Renal cortical epithelial cell (primary cell): ENCODE data around the gene S100A2. TPM values are rescaled to one million over a fixed set of nuclear protein-coding genes. Genes with fewer than 3 reads are reported as not detected.
"Not testable (repeated sequence)": the region's sequence is repeated elsewhere in the genome, so short reads cannot be mapped to it uniquely, and the experiment has no call there.

Experiments
- DNase-seq: peaks from one replicate; pipeline ENCODE4 v3.0.0-alpha.2; 2011; ENCODE audit warnings: low read depth
- total RNA-seq: library from RNA; depleted of rRNA; stranded (reverse); fragments of >200 nt; gene quantifications from 2 replicates; pipeline ENCODE4 v1.2.3, GENCODE V29; 2014

S100A2 gene
- total RNA-seq, 1 donor from 2014 or later: 37.9 TPM

DNA sequence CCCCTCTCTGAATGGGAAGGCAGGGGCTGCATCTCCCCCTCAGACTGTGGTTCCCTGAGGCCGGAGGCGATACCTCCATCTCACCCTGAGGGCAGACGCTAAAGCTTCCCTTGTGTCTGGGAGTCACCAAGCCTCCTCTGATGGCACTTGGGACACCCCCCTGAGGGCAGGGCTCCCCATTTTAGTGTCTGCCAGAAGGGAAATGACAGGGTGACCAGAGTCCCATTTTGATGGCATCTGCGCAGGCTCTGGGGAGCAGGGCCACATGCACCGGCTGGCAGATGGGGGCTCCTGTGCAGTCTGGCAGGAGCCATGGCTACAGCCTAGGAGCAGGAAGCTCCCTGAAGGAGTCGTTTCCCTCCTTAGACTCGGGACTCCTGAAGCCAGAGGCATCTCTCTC is 1.7 kb downstream of the S100A2 start:
- no peak for DNase-seq

DNA sequence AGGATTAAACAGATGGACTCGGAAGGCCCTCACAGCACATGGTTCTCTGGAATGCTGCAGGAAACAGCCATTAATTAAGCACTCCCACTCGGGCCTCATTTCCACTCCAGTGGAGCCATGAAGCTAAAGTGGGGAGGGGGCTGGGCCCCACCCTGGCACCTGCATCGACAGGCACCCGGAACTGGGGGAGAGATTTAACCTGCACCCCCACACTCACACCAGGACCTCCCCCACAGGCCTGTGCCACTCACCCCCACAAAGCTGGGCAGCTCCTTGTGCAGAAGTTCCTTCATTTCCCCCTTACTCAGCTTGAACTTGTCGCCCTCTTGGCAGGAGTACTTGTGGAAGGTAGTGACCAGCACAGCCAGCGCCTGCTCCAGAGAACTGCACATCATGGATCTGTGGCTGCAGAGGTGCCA is 2.2 kb downstream of the S100A2 start:
- no peak for DNase-seq

DNA sequence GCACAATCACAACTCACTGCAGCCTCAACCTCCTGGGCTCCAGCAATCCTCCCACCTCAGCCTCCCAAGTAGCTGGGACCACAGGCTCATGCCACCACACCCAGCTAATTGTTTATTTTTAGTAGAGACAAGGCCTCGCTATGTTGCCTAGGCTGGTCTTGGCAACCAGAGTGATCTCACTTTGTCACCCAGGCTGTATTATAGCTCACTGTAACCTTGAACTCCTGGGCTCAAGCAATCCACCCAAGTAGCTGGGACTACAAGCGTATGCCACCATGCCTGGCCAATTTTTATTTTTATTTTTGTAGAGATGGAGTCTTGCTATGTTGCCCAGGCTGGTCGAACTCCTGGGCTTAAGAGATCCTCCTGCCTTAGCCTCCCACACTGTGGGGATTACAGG is 3.6 kb downstream of the S100A2 start:
- DNase-seq: not testable (repeated sequence)

DNA sequence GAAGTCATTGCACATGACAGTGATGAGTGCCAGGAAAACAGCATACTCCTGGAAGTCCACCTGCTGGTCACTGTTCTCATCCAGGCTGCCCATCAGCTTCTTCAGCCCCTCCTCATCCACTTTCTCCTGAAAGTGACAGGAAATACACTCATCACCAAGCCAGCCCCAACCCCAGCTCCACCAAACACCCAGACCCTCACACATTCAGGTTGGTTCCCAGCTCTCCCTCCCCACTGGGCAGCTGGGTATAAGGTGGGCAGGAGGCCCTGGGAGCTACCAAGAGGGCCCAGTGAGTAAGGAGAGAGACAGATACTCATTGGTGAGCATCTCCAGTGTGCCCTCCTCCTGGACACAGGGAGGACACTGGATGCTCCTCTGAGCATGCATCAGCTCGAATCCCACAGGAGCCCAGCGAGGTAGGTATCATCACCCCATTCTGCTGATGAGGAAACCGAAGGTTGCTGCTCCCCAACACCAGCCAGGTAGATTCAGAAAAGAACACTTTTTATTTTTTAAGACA is 4.1 kb downstream of the S100A2 start:
- DNase-seq: no peak

DNA sequence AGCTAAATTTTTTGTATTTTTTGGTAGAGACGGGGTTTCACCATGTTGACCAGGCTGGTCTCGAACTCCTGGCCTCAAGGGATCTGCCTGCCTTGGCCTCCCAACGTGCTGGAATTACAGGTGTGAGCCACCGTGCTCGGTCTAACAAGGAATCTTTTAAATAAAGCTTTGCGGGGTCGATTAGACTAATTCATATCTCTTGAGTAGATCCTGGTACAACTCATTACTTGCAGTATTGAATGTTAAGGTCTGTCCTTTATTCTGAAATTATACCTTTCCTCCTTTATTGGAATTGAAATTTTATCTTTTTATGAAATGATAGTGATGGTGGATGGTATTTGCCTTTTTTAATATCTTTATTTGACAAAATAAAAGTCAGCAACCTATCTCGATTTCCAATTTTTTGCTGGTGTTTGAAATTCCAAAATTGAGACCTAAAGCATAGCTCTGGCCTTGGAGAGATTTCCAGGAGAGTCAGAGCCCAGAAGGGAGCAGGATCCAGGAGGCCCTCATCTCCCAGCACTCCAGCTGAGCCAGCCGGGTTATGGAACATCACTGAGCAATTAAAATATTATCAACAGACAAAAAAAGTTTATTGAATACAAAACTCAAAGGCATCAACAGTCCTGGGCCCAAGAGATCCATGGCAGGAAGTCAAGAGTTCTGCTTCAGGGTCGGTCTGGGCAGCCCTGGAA is 4.7 kb downstream of the S100A2 start:
- no peak for DNase-seq

DNA sequence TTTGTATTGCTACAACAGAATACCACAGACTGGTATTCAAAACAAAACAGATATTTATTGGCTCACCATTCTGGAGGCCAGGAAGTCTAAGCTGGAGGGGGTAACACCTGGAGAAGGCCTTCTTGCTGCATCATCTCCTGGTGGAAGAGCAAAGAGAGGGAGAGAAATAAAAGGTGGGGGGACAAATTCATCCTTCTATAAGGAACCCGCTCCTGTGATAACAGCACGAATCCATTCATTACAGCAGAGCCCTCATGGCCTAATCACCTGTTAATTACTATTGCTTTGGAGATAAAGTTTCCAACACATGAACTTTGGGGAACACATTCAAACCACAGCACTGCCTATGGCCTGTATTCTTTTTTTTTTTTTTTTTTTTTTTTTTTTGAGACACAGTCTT is 5.4 kb downstream of the S100A2 start:
- DNase-seq: no peak

DNA sequence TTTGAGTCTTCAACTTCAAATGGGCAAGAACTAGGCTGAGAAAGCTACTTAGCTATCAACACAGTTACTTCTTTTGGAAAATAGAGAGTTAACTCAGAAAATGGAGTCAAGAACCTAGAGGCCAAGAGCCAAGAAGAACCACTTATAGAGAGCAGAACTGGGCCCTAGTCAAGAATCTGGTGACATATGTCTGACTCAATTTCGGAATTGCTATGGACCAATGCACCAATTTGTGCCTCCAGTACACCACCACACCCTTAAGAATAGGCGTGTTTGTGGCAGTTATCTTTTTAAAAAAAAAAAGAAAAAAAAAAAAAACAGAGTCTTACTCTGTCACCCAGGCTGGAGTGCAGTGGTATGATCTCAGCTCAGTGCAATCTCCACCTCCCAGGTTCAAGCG is 7.8 kb downstream of the S100A2 start:
- no peak for DNase-seq

DNA sequence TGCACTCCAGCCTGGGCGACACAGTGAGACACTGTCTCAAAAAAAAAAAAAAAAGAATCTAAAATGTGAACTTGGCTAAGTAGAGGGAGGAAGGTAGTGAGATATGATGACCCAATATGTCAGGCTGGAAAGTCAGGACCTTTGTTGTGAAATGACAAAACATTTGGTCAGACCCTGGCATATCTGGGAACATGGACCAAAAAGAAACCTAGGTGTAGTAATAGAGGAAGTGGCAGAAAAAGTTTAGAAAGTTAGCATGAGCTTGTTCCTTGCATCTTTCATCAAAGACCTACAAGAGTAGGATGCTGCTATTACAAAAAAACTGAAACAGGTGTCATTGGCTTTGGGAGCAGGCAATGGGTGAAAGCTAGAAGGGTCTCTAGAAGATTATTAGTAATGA is 9.3 kb downstream of the S100A2 start:
- no peak for DNase-seq

DNA sequence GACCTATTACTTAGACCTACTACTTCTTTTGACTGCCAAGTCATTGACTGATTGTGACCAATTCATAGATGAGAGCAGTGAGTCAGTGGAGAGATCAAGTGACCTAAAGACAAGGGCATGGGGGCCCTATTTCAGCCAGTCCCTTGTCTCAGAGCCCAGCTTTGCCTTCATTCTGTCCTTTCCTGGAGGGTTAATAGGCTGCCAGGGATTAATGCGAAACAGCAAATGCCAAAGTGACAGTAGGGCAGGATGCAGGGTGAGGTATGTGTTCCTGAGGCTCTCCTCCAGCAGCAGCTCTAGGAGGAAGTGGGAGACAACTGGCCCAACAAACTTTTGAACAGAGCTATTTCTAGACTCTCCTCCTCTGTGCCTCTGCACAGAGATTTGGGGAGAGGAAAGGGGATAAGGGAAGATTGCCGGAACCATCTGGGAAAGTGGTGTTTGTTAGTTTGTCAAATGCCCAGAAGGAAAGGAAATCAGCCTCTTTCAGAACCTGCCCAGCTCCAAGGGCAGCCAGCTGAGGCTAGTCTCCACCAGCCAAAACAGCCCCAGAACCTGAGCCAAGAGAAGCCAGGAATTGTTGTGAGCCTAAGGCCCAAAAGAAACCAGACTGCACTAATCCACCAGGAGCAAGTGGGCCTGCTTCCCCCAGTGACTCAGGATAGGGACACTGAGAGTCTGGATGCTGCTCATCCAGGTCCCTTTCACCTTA is 11.7 kb downstream of the S100A2 start:
- DNase-seq: peak; percentile 56

DNA sequence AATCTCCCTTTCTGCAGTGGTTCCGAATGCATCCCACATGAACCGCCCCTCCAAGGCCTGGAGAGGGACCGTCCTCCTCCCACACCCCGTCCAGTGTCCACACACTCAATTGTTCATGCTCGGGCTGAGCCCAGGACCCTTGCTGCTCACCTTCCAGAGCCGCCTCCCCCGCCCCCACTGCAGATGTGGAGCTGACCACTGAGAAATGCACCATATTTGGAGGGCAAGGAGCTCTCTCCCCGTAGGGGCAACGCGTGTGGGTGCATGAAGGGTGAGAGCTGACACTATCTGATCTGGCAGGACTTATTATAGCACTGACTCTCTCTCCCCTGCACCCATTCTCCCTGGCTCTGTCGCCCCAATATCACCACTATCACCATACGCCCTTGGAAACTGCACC is 12.5 kb downstream of the S100A2 start:
- DNase-seq: no peak

DNA sequence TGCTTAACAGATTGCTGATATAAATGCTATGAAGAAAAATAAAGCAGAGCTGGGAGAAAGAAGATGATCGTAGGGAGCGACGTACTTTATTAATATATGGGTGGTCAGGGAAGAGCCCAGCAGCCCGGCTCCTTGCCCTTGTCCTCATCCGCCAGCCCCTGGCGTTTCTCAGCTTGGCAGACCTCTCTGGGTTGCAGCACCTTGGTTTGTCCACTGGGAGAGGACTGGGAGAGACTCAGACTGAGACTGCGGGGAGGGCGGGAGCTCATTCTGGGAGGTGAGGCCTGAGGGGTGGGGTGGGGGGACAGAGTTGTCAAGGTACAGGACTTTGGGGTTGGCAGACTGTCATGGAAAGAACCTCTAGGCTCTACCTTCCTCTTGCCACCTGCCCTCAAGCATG is 13.3 kb downstream of the S100A2 start:
- DNase-seq: no peak

DNA sequence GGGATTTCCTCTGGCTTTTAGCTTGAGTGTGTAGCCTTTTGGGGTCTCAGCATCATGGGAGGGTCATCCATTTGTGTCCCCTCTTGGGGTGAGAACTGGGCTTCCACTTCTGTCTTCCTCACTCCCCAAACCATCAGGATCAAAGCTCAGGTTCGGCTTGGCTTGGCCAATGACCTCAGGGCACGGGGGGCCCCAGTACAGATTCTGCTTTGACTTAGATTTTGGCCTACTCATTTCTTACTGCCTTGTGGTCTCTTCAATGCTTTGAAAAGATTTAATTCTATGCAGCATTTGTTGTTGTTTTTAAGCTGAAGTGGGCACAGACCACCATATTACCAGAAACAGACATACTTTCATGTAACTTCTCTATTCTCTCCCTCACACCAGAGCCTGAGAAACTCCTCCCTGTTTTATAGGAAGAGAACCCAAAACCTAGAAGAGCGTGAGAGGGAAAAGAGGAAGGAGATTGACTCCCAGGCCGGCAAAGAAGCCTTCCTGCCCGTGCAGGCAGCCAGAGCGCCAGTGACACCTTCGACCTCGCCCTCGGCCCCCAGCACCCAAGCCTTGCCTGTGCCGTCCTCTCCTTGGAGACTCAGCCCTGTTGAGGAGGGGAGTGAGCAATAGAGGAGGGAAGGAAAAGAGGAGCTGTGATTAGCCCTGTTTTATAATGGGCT is 14.7 kb downstream of the S100A2 start:
- DNase-seq: no peak

DNA sequence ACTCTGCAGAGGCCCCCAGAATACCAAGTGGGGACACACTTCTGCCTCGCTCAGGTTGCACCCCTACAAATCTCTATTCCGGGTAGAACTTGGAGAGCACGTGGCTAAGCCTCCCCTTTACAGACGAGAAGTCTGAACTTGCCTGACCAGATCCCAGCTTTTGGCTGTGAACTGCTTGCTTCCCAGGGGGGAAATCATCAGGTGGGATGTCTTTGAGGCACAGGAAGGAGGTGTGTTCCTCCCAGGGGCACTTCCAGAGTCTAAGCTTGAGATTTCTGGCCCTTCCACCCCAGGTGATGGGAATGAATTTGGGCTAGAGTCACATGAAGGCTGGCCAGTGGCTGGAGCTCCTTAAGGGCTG is 15.3 kb downstream of the S100A2 start:
- DNase-seq: no peak

DNA sequence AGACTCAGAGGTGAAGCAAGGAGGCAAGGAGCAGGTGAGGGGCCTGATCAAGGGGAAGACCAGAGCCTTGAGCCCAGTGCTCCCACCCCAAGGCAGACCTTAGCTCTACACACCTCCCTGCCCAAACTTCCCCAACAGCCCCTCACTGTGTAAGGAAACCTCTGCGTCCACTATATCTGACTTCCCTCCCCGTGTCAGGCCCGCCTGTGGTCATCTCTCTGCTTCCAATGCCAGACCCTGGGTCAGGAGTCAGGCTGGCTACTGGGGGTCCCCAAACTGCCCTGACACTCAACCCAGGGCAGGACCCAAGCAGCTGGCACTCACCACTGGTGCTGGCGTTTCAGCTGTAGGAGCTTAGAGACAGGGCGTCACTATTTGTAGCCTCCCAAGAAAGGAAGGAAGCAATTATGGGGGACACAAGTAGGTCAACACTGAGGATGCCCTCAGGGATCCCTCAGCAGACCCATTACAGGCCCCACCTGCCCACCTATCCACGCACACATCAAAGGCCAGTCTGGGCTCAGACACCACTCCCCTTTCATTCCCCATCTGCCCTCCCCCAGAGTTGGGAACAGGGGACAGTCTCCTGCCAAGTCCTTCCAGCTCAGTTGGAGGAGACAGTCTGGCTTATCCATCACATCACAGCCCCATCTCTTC is 15.8 kb downstream of the S100A2 start:
- DNase-seq: no peak

DNA sequence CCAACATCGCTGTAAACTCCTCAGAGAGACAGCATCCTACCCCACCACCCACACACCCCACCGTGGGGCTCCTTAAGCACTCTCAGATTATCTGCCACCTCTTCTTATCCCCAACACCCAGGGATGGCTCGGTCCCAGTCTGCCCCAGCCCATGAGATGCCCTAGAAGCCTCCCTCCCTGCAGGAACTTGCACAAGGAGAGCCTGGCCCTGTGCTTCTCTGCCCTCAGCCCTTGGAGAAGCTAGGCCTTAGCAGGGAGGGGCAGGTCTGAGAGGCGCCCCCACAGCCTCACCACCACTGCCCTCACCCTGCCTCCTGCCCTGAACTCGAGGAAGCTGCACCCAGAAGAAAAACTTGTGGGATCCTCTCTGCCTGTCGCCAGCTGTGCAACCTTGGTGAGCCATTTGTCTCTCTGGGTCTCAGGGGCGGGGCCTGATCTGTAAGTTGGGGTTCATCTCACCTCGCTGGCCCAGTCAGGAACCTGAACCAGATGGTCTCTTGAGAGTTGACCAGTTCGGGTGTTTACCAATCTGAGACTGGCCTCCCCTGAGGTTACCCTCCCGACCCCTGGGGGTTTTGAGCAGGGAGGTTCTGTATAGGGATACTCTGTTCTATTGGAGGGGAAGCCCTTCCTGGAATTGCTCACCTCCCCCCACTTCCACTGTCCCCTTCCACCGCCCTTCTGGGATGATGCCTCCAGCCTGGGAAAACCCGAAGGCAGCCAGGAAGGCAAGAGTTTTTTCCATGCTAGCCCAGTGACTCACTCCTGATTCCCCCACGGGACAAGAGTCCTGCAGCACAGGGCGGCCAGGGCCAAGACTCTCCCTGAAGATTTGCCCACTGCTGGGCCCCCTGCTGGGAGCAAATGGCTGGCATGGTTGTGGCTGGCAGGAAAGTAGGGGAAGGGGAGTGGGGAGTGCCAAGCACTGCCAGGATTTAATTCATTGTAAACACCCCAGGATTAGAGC is 16.6 kb downstream of the S100A2 start, which contains the start of gene S100A3:
Gene S100A3, minus strand, starts transcription at position 537 of the 967 bp plus-strand sequence. CDS start 773 bp downstream, outside the sequence.
- DNase-seq: peak; percentile 95

DNA sequence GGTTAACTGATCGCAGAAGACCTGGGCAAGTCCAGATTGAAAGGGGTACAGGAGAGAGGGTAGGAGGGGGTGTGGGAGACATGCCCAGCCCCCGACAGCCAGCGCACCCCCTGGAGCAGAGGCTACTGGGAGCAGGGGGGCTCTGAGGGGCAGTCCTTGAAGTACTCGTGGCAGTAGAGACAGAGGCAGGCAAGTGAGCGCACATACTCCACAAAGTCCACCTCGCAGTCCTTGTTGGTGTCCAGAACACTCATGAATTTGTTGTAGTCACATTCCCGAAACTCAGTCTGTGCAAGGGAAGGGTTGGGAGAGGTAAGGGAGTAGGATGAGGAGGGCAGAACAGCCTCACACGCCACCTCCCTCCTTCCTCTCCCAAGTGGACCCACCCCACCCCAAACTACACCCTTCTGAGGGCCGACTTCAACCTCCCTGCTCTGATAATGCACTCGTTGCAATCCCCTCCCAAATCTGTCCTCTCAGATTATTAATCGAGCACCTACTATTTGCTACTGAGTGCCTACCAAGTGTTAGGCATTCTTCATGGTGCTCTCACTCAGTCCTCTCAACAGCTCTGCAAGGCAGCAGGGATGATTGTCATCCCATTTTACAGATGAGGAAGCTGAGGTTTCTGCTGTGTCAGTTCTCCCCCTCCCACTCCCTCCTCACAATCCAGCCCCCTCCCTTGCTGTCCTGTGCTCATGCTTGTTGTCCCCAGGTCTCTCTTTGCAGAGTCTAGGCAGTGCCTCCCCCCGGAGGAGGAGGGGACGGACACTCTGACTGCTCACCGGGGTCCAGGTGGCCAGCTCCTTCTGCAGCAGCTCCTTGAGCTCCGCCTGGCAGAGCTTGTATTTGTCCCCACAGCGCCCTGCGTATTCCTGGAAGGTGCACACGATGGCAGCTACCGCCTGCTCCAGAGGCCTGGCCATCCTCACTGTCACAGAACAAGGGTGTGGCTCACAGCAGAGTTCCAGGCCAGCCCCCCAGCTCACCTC is 17.8 kb downstream of the S100A2 start:
- DNase-seq: no peak

DNA sequence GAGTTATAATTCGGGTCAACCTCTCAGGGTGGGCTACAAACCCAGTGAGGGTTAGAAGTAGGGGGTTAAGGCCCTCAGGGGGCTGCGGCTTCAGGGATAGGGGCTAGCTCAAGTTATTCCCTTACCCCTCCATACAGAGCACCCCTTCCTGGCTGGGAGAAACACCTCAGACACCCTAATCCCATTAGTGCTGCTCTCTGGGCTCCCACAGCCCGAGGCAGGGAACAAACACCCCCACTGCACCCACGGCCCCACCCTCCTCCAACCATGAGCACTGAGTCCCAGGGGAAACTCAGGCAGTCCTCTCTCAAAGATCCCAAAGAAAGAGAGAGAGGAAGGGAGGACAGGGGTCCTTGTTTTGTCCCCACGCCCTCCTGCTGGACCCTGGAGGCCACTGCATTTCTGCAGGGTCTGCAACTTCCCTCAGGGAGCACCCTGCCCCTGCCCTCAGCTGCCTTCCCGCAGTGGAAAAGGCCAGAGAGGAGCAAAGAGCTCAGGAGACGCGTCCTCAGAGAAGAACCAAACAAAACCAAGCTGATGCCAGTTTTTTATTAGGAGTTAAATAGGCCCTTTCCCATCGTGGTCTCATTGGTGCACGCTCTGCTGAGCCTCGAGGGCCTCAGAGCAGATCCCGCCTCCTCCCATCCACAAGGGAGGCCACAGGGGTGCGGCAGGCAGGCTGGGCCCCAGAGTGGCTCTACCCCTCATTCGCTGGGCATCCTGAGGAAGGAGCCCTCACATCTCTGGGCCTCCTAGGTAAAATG is 18.7 kb downstream of the S100A2 start:
- DNase-seq: no peak

DNA sequence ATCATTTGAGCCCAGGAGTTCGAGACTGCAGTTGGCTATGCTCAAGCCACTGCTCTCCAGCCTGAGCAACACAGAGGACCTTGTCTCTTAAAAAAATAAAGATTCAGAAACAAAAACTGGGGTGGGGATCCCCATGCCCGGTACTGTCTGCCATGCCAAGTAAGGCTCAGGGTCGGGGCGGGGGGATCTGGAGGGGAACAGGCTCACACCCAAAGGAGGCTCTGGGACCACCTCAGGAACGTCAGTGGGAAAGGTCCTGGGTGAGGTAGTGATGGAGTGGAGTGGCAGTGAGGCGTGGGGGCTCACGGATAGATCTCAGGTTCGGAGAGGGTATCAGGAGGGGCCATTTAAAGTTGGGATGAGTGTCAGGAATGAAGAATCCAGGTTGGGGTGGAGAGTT is 19.3 kb downstream of the S100A2 start:
- DNase-seq: no peak
